GM12864 (cell line): ENCODE results near the gene GAD1.
A peak's percentile ranks its signal among the peaks of the same experiment; 100 is the strongest.

Experiments
- DNase-seq: peaks from one replicate; pipeline ENCODE4 v3.0.0-alpha.2; 2011; ENCODE audit warnings: low read depth
- H3K4me3 ChIP-seq: 2 replicates; pipeline ENCODE4 v1.5.1; 2011; ENCODE audit warnings: mild to moderate bottlenecking, low read depth, low read length, control low read depth
- CTCF ChIP-seq: IDR thresholded peaks from 2 replicates; pipeline ENCODE4 v1.5.1; 2011; ENCODE audit warnings: low read depth, mild to moderate bottlenecking, moderate library complexity, low read length, control low read depth, inconsistent platforms; ENCODE audit errors: missing control alignments

Gene GAD1

GRCh38 chr2:170813611-170814532, 2.8 kb upstream of the GAD1 start:
- TF ChIP-seq CTCF: no peak
- H3K4me3 ChIP-seq: no peak overlapping the region
- no peak for DNase-seq

GRCh38 chr2:170814533-170815230, 2.0 kb upstream of the GAD1 start:
- no peak overlapping the region for H3K4me3 ChIP-seq
- no peak for TF ChIP-seq CTCF
- DNase-seq: no peak

GRCh38 chr2:170815311-170815710, 1.4 kb upstream of the GAD1 start:
- no peak for DNase-seq
- no peak for TF ChIP-seq CTCF
- H3K4me3 ChIP-seq: no peak overlapping the region

- peak; percentile 76 for TF ChIP-seq CTCF
- peak overlapping the region; percentile 6; the same call in 1 of the 2 replicates for H3K4me3 ChIP-seq
- no peak for DNase-seq
Observed at GRCh38 chr2:170815746-170816503, 762 bp upstream of the GAD1 start.

GRCh38 chr2:170817093-170818035, 677 bp downstream of the GAD1 start:
- H3K4me3 ChIP-seq: peak overlapping the region; percentile 23
- DNase-seq: no peak
- no peak for TF ChIP-seq CTCF
